MCF 10A (cell line): ENCODE data around the gene MMAB. TPM values are rescaled to one million over a fixed set of nuclear protein-coding genes. Genes with fewer than 3 reads are reported as not detected.

Experiments
- BruUV-seq: library from RNA; stranded (reverse); fragments of 400-500 nt; replicated peaks from 2 replicates; lab custom pipeline; 2021; lab: Mats Ljungman, UMichigan
- CTCF ChIA-PET: fragments of 300-600 bp; sonication (Branson Sonifier 250); formaldehyde crosslinking; extraction: SDS; loops from one replicate; lab custom pipeline; 2021; ENCODE audit warnings: antibody characterized with exemption, inconsistent platforms; lab: Yijun Ruan, JAX
- POLR2A ChIA-PET: fragments of 300-600, 350-650 bp; sonication (Branson Sonifier 250); formaldehyde crosslinking; extraction: SDS; loops from one replicate; lab custom pipeline; 2020; ENCODE audit warnings: antibody characterized with exemption, inconsistent platforms; lab: Yijun Ruan, JAX
- DNase-seq: peaks from one replicate; pipeline ENCODE4 v3.0.0-alpha.2; 2018; ENCODE audit not compliant: unreplicated experiment
- H3K27ac Mint-ChIP-seq: one replicate; pipeline ENCODE4 v1.8.0; 2022; ENCODE audit warnings: mild to moderate bottlenecking, low read depth, mixed read lengths; ENCODE audit not compliant: unreplicated experiment
- H3K27me3 Mint-ChIP-seq: one replicate; pipeline ENCODE4 v1.8.0; 2022; ENCODE audit warnings: mixed read lengths; ENCODE audit not compliant: insufficient read depth, unreplicated experiment
- H3K36me3 Mint-ChIP-seq: one replicate; pipeline ENCODE4 v1.8.0; 2022; ENCODE audit warnings: mild to moderate bottlenecking, moderate library complexity, mixed read lengths; ENCODE audit not compliant: insufficient read depth, unreplicated experiment
- H3K4me1 Mint-ChIP-seq: one replicate; pipeline ENCODE4 v1.8.0; 2022; ENCODE audit warnings: mixed read lengths; ENCODE audit not compliant: insufficient read depth, unreplicated experiment
- H3K4me3 Mint-ChIP-seq: one replicate; pipeline ENCODE4 v1.8.0; 2022; ENCODE audit warnings: mild to moderate bottlenecking, moderate library complexity, mixed read lengths; ENCODE audit not compliant: unreplicated experiment
- H3K9me3 Mint-ChIP-seq: one replicate; pipeline ENCODE4 v1.8.0; 2022; ENCODE audit warnings: mixed read lengths; ENCODE audit not compliant: unreplicated experiment
- CTCF ChIP-seq: fragments of 200-600 bp; IDR thresholded peaks from one replicate; pipeline ENCODE4 v1.8.0; 2022; ENCODE audit warnings: antibody characterized with exemption, mild to moderate bottlenecking; ENCODE audit not compliant: unreplicated experiment
- intact Hi-C: fragments of 100-400 bp; cut with micrococcal nuclease; formaldehyde crosslinking; loops from 2 replicates; pipeline ENCODE4 v1.14.1; 2022
- total RNA-seq: library from RNA; stranded (reverse); gene quantifications from 2 replicates; pipeline ENCODE4 v1.2.3, GENCODE V29; 2022

The MMAB gene
- total RNA-seq, 1 experiment from 2014 or later, result 59.2 TPM

GRCh38 chr12:109559200-109559505 lies 14.2 kb downstream of the MMAB start:
- Mint-ChIP-seq H3K4me1 (no peaks in the 10 kb centered on the region), H3K9me3 (no peaks in the 10 kb centered on the region), H3K36me3 (peaks cover 6% of the 10 kb centered on the region), H3K4me3 (no peak overlapping the region), H3K27ac (no peak overlapping the region), H3K27me3 (no peaks in the 10 kb centered on the region)
- CTCF ChIA-PET, result interaction anchor here (0.9 to 1.4 kb wide), 2 partner anchors 38 to 126 kb away, joined by 3 to 4 read pairs; no protein-coding TSS in a partner anchor
- intact Hi-C loops, result no loop called here
- POLR2A ChIA-PET, result interaction anchor here (0.6 to 1.9 kb wide), 4 partner anchors 14 to 98 kb away, joined by 3 to 5 read pairs (median 4); partner anchors contain the start of gene MMAB
- TF ChIP-seq CTCF, result no peak
- no TSS peak for BruUV-seq
- DNase-seq, result no peak

- CTCF ChIA-PET, result interaction anchor here (0.5 to 1.4 kb wide), 3 partner anchors 39 to 130 kb away, joined by 3 to 4 read pairs (median 3); no protein-coding TSS in a partner anchor
- H3K4me1 Mint-ChIP-seq, result no peaks in the 10 kb centered on the region
- no TSS peak for BruUV-seq
These were observed 14.7 kb downstream of the MMAB start for GRCh38 chr12:109558374-109559199.

GRCh38 chr12:109557805-109558204 lies 15.5 kb downstream of the MMAB start:
- H3K4me3 Mint-ChIP-seq, result no peak overlapping the region
- DNase-seq, result no peak
- CTCF ChIA-PET, result no interaction called here
- H3K4me1 Mint-ChIP-seq, result no peaks in the 10 kb centered on the region
- no peak overlapping the region for H3K27ac Mint-ChIP-seq
- H3K27me3 Mint-ChIP-seq, result no peaks in the 10 kb centered on the region
- H3K9me3 Mint-ChIP-seq, result no peaks in the 10 kb centered on the region
- BruUV-seq, result no TSS peak
- intact Hi-C loops, result no loop called here
- POLR2A ChIA-PET, result interaction anchor here (0.7 kb wide), 1 partner anchor 18 kb away, joined by 4 read pairs; no protein-coding TSS in a partner anchor
- no peak for TF ChIP-seq CTCF
- H3K36me3 Mint-ChIP-seq, result peaks cover 6% of the 10 kb centered on the region

More at GRCh38 chr12:109558374-109559199, 14.7 kb downstream of the MMAB start:
- Mint-ChIP-seq H3K27ac (no peak overlapping the region), H3K9me3 (no peaks in the 10 kb centered on the region), H3K36me3 (peaks cover 6% of the 10 kb centered on the region), H3K4me3 (no peak overlapping the region), H3K27me3 (no peaks in the 10 kb centered on the region)
- no peak for TF ChIP-seq CTCF
- intact Hi-C loops, result no loop called here
- DNase-seq, result no peak
- POLR2A ChIA-PET, result interaction anchor here (0.6 to 0.7 kb wide), 2 partner anchors 19 to 98 kb away, joined by 3 to 4 read pairs; no protein-coding TSS in a partner anchor

GRCh38 chr12:109557200-109557599 lies 16.1 kb downstream of the MMAB start:
- Mint-ChIP-seq H3K36me3 (peaks cover 6% of the 10 kb centered on the region), H3K9me3 (no peaks in the 10 kb centered on the region), H3K27me3 (no peaks in the 10 kb centered on the region), H3K4me3 (no peak overlapping the region), H3K27ac (no peak overlapping the region), H3K4me1 (no peaks in the 10 kb centered on the region)
- intact Hi-C loops, result no loop called here
- TF ChIP-seq CTCF, result no peak
- BruUV-seq, result no TSS peak
- ChIA-PET POLR2A (interaction anchor here (1.4 kb wide), 1 partner anchor 9 kb away, joined by 6 read pairs; no protein-coding TSS in a partner anchor), CTCF (interaction anchor here (1.1 kb wide), 1 partner anchor 10 kb away, joined by 3 read pairs; no protein-coding TSS in a partner anchor)
- no peak for DNase-seq
